Coronary artery (tissue), 2 donors: Measurements from ENCODE around the gene FSD1.

Source experiments
- DNase-seq: peaks from one replicate; pipeline ENCODE4 v3.0.0-alpha.2; 2017; ENCODE audit warnings: low spot score
- H3K27ac ChIP-seq, 2 donors: fragments of 200-600 bp; sonication (generic); one replicate each; pipeline ENCODE4 v1.5.1; 2016 to 2019
- H3K4me3 ChIP-seq: fragments of 200-600 bp; sonication (generic); 2 replicates; pipeline ENCODE4 v1.5.1; 2016; ENCODE audit warnings: mild to moderate bottlenecking, moderate library complexity
- TF ChIP-seq, protein P1 (sequence below): fragments of 200-600 bp; sonication (generic); IDR thresholded peaks from one replicate; pipeline ENCODE4 v1.5.1; 2019; ENCODE audit warnings: antibody characterized with exemption

FSD1 gene

DNA sequence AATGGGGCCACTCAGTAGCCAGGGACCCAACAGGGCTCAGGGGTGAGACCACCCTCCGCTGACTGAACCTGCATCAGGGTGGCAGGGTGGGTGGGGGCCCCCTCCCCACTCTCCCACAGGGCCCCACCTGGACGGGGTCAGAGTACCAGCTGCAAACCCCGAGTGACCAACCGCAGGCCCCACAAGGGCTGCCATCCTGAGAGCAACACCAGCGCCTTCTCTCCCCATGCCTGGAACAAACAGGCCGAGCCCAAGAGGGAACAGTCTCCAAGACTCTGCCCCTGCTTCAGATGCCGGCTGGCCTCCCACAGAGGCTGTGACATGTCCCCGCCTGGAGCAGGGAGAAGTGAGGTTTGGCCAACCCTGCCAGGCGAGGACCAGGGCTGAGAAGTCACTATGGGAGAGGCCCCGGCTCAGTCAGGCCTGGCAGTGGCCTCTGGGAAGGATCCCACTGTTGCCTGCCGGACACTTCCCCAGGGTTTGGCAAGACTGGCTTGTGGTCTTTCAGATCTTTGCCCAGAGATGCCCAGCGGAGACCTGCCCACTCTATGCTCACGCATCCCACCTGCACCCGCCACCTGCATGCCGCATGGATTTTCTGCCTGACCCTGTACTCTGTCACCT lies 66.1 kb downstream of the FSD1 start:
- peak overlapping the region in 1 of 2 donors; percentile 7 for H3K27ac ChIP-seq

DNA sequence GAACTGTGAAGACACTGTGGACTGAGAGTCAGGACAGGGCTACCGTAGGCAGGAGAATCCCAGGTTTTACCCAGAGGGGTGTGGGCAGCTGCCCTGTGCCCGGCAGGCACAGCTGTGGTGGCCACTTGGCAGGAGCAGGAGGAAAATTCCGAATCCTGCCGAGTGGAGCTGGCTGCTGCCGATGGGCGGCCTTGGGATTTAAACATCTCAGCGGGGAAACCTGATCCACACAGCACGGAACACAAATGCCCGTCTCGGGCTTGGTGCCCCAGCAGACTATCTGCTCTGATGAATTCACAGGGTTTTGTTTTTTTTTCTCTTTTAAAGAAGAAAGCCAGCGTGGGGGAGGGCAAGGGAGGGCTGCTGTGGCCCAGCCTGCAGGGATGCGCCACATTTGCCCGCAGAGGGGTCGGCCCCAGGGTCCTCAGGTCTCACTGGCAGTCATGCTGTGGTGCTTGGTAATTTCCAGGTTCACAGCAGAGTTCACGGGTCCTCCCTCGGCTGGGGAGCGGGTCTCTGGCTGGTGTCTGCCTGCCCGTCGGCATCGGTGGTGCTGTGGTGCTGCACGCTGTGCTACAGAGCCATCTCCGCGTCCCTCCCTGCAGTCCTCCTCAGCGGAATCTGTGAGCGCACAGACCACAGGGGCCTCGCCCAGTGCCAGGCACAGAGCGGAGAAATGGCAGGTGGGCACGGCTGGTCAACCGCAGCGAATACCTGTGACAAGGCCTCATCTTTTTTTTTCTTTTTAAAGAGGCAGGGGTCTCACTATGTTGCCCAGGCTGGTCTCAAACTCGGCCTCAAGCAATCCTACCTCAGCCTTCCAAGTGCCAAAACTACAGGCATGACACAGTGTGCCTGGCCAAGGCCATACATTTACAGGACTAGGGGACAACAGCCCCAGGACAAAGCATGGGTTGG lies 67.1 kb downstream of the FSD1 start:
- TF ChIP-seq, protein P1, sequence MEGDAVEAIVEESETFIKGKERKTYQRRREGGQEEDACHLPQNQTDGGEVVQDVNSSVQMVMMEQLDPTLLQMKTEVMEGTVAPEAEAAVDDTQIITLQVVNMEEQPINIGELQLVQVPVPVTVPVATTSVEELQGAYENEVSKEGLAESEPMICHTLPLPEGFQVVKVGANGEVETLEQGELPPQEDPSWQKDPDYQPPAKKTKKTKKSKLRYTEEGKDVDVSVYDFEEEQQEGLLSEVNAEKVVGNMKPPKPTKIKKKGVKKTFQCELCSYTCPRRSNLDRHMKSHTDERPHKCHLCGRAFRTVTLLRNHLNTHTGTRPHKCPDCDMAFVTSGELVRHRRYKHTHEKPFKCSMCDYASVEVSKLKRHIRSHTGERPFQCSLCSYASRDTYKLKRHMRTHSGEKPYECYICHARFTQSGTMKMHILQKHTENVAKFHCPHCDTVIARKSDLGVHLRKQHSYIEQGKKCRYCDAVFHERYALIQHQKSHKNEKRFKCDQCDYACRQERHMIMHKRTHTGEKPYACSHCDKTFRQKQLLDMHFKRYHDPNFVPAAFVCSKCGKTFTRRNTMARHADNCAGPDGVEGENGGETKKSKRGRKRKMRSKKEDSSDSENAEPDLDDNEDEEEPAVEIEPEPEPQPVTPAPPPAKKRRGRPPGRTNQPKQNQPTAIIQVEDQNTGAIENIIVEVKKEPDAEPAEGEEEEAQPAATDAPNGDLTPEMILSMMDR = no peak
- no peak for DNase-seq
- Histone ChIP-seq H3K27ac (peak overlapping the region in 1 of 2 donors; percentile 97), H3K4me3 (no peak overlapping the region)

More for the DNA sequence above, 66.1 kb downstream of the FSD1 start:
- H3K4me3 ChIP-seq = peak overlapping the region; percentile 56
- TF ChIP-seq, protein P1 = no peak
- DNase-seq = no peak

DNA sequence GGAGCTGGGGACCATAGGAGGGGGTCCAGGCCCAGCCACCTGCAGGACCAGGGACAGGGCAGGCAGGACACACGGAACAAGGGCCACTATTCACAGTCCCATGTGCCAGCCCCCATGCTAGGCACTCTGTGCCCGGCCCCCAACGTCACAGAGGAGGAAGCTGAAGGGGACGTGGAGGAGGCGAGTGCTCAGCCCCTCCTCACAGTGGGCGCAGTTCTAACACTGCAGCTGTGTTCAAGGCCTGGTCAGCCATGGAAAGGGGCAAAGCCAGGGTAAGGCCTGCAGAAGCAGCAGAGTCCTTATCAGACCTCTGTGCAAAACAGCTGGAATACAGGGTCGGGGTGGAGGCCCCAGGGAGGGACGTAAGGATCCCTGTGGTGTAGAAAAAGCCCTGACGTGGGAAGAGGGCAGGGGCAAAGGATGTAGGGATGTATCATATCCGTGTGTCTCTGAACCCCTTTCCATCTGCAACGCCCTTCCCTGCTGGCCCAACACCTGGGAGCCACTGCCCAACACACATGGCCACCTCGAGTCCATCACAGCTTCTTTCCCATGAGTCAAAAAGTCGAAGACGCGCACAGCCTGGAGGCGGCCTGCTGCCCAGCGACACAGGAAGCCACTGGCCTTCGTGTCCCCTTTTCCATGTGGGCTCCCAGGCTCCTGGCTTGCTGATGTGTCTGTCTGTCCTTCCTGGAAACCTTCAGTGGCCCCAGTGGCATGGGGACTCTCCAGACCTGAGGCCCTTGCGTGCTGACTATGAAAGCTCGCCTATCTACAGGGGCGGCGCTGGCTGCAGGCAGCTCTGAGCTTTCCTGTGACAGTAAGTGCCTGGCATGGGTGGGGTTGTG lies 68.0 kb downstream of the FSD1 start:
- peak overlapping the region; percentile 76 to 97 for H3K27ac ChIP-seq
- TF ChIP-seq, protein P1 = no peak
- no peak for DNase-seq

DNA sequence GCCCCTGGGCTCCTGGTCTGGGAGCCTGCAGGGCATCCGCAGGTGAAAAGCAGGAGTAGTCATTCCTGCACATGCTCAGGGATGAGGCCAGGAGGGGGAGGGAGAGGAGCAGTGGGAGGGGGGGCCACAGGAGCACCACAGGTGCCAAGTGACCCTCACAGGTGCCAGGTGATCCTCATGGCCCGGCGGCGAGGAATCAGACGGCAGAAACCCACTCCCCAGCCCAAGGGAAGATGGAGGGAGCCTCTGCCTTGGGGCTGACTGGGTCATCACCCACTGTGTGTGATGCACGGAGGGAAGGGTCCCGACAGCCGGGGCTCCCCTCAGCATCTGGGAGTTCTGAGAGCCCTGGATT lies 68.6 kb downstream of the FSD1 start:
- Histone ChIP-seq H3K4me3 (peak overlapping the region; percentile 50), H3K27ac (peak overlapping the region; percentile 76 to 97)
- no peak for DNase-seq
- TF ChIP-seq, protein P1 = no peak

More for the DNA sequence above, 68.0 kb downstream of the FSD1 start:
- H3K4me3 ChIP-seq = no peak overlapping the region
